LoVo (cell line): ENCODE results near the gene DIP2C.
"Not testable (repeated sequence)": the region's sequence is repeated elsewhere in the genome, so short reads cannot be mapped to it uniquely, and the experiment has no call there.

ENCODE experiments used
- DNase-seq: peaks from one replicate; pipeline ENCODE4 v3.0.0-alpha.2; 2016; ENCODE audit warnings: low spot score

The DIP2C gene

DNA sequence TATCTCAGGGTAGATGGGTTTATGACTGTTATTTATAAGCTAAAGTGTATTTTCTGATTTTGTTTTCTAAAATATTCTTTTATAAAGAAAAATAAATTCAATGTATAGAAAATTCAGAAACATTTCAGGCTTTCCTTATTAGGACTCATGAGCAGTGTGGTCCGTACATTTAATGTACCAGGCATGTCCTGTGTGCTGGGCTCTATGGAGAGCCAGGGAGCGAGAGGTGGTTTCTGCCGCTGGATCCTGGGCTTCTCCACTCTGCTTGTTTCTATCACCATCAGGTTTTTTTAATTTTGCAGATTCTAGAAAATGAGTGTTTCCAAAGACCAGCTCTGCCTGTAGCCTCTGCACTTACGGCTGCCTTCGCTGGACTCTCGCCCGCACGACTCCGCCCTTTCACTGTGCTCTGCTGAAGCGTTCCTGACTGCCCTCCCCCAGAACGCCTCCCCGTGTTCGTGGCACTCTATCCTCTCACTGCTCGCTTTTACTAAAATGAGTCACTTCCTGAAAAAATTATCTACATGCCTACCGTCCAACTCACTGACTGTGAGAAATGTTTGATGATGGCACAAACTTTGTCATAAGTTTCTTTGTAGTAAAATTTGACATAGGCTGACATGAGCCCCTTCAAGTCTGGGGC is 365.7 kb downstream of the DIP2C start:
- peak; percentile 42 for DNase-seq

GRCh38 chr10:323046-323445 is 366.4 kb downstream of the DIP2C start:
- not testable (repeated sequence) for DNase-seq

- DNase-seq = no peak
Observed at GRCh38 chr10:320771-321170, 368.7 kb downstream of the DIP2C start.

- no peak for DNase-seq
Observed at GRCh38 chr10:317926-318325, 371.5 kb downstream of the DIP2C start.

GRCh38 chr10:317271-317769 is 372.1 kb downstream of the DIP2C start:
- DNase-seq = no peak

DNA sequence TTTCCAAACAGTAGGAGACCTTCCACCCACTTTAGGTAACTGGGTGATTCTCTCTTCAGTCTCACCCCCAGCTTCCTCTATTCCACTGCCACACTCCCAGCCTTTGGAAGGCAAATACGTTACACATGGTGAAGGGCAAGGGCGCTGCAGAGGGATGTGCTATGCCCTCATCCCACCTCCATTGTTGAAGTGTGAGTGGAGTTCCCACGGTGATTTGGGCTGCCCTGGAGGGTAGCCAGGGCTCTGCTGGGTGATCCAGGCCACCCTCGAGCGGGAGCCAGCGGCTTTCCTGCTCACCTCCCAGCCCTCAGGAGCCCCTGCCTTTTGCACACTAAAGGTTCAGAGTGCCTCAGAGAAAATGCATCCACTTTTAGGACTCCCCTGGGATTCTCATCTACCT is 373.1 kb downstream of the DIP2C start:
- DNase-seq = no peak

DNA sequence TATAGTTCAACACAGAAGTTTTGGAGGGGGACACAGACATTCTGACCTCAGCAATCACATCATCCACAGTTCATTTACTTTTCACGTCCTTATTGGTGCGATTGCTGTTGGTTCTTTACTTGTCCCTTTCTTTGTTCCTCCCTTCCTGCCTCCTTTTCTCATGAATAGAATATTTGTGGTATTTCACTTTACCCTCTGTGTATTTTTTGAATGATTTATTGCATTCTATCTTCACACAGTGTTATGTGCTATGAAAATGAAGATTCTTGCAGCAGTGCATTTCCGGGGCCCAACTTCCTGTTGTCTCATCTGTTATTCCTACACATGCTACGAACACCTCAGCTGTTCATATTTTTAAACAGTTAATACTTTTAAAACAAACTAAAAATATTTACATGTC is 374.6 kb downstream of the DIP2C start:
- DNase-seq = no peak

GRCh38 chr10:314381-314780 is 375.1 kb downstream of the DIP2C start:
- DNase-seq = no peak

- no peak for DNase-seq
Observed at GRCh38 chr10:311901-312665, 377.4 kb downstream of the DIP2C start.

DNA sequence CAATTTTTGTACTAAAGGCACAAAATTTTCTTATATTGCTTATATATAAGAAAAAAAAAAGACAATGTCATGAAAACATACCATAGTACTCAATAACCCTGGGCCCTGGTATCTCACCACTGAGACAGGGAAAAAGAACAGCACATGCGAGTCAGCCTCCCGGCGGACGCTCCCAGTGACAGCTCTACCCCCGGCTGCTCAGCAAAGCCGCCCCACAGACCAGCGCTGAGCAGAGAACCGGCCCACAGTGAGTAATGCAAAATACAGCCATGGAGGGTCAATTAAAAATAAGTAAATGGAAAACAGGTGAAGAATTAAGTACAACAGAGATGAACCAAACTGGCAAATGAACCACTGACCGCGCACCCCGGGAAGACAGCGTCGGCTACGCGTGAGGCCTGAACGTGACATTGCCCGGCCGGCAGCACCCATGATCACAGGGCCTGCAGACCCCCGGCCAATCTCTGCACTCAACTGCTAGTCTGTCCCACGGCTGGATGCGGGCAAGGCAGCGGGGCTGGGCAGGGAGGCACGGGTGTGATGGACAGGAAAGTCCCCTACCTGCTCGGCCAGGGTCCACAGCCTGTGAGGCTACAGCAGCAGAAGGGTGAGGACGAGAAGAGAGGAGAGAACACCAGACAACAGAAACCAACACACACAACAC is 378.4 kb downstream of the DIP2C start:
- DNase-seq = no peak

- no peak for DNase-seq
Observed at GRCh38 chr10:310371-310770, 379.1 kb downstream of the DIP2C start.

GRCh38 chr10:308572-309085 is 380.8 kb downstream of the DIP2C start:
- no peak for DNase-seq

- no peak for DNase-seq
Observed at GRCh38 chr10:308101-308500, 381.4 kb downstream of the DIP2C start.

GRCh38 chr10:307659-308058 is 381.8 kb downstream of the DIP2C start:
- DNase-seq = no peak

- DNase-seq = no peak
Observed at GRCh38 chr10:306675-307185, 382.7 kb downstream of the DIP2C start.

DNA sequence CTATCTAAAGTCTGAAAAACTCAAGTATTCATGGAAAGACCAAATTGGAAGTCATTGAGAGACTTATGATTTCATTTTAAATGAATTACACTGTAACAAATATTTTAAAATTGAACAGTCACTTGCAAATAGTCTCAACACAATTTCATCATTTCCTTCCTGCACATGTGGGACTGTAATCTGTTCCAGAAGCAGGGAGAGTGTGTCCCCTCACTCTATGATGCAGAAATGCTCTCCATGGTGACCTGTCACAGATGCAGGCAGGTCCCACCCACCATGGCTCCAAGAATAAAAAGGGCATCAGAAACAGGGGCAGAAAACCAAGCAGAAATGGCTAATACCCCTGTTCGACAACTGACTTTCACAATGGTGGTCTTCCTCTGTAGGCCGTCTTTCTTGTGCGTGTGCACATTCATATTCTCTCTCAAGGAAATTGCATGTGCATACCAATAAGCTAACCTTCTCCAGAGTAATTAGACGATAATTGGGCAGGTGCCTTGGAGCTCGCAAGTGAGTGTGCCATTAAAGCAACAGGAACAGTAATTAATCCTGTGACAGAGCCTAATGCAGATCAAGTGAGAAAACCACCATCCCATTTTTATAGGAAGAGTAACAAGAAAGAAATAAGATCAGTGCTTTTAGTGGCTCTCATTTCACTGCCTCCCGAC is 383.3 kb downstream of the DIP2C start:
- DNase-seq = no peak

GRCh38 chr10:305034-305433 is 384.4 kb downstream of the DIP2C start:
- DNase-seq = no peak

- DNase-seq = no peak
Observed at GRCh38 chr10:301536-301935, 387.9 kb downstream of the DIP2C start.

DNA sequence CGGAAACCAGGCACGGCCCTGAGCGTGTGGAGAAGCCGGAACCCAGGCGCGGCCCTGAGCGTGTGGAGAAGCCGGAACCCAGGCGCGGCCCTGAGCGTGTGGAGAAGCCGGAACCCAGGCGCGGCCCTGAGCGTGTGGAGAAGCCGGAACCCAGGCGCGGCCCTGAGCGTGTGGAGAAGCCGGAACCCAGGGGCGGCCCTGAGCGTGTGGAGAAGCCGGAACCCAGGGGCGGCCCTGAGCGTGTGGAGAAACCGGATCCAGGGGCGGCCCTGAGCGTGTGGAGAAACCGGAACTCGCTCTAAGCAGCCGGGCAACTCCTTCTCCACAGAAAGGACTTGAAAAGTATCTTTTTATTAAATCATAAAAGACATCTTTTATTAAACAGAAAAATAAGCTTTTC is 388.9 kb downstream of the DIP2C start:
- DNase-seq = not testable (repeated sequence)

- DNase-seq = no peak
Observed at GRCh38 chr10:299969-300368, 389.5 kb downstream of the DIP2C start.

DNA sequence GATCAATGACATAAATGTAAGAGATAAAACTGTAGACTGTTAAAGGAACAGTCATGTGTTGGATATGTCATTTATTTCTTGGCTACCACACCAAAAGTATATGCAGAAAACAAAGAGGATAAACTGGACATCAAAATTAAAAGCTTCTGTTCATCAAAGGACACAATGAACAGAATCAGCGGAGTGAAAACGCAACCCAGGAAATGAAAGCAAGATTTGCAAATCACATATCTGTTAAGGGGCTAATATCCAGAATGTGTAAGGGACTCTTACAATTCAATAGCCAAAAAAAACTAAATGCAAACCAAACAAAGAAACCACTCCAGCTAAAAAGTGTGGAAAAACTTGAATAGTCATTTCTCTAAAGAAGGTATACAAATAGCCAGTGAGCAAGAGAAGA is 390.0 kb downstream of the DIP2C start:
- DNase-seq = no peak

- DNase-seq = no peak
Observed at GRCh38 chr10:298033-298432, 391.4 kb downstream of the DIP2C start.
